BE2C (cell line): Measurements from ENCODE around the gene TP53I11.

Source experiments
- DNase-seq: peaks from one replicate; pipeline ENCODE4 v3.0.0-alpha.2; 2020
- H3K27me3 ChIP-seq: fragments of 250-450 bp; sonication (Bioruptor Pico); 2 replicates; pipeline ENCODE4 v1.5.1; 2020; ENCODE audit warnings: mild to moderate bottlenecking
- H3K36me3 ChIP-seq: fragments of 250-450 bp; sonication (Bioruptor Pico); 2 replicates; pipeline ENCODE4 v1.5.1; 2020; ENCODE audit warnings: mild to moderate bottlenecking
- H3K4me1 ChIP-seq: fragments of 250-450 bp; sonication (Bioruptor Pico); 2 replicates; pipeline ENCODE4 v1.5.1; 2020
- H3K4me3 ChIP-seq: 2 replicates; pipeline ENCODE4 v1.5.1; 2011; ENCODE audit warnings: low read depth, low read length
- H3K9me3 ChIP-seq: fragments of 250-450 bp; sonication (Bioruptor Pico); 2 replicates; pipeline ENCODE4 v1.5.1; 2020
- CTCF ChIP-seq: IDR thresholded peaks from 2 replicates; pipeline ENCODE4 v1.5.1; 2012; ENCODE audit warnings: mild to moderate bottlenecking, low read depth, low read length

The TP53I11 gene

GRCh38 chr11:44988981-44989635, 38.4 kb upstream of the TP53I11 start:
- Histone ChIP-seq H3K9me3 (no peaks in the 10 kb centered on the region), H3K27me3 (no peaks in the 10 kb centered on the region), H3K4me1 (no peaks in the 10 kb centered on the region), H3K36me3 (no peaks in the 10 kb centered on the region), H3K4me3 (no peak overlapping the region)
- TF ChIP-seq CTCF: no peak
- no peak for DNase-seq

GRCh38 chr11:44988111-44988510, 37.4 kb upstream of the TP53I11 start:
- Histone ChIP-seq H3K9me3 (no peaks in the 10 kb centered on the region), H3K36me3 (no peaks in the 10 kb centered on the region), H3K4me3 (no peak overlapping the region), H3K4me1 (no peaks in the 10 kb centered on the region), H3K27me3 (no peaks in the 10 kb centered on the region)
- DNase-seq: no peak
- TF ChIP-seq CTCF: no peak

- no peaks in the 10 kb centered on the region for H3K36me3 ChIP-seq
- H3K9me3 ChIP-seq: no peaks in the 10 kb centered on the region
- TF ChIP-seq CTCF: no peak
- H3K4me3 ChIP-seq: no peak overlapping the region
- H3K27me3 ChIP-seq: no peaks in the 10 kb centered on the region
- no peak for DNase-seq
- H3K4me1 ChIP-seq: no peaks in the 10 kb centered on the region
Observed at GRCh38 chr11:44987506-44987905, 36.8 kb upstream of the TP53I11 start.

- Histone ChIP-seq H3K9me3 (no peaks in the 10 kb centered on the region), H3K27me3 (no peaks in the 10 kb centered on the region), H3K36me3 (no peaks in the 10 kb centered on the region), H3K4me1 (no peaks in the 10 kb centered on the region), H3K4me3 (no peak overlapping the region)
- DNase-seq: no peak
- no peak for TF ChIP-seq CTCF
Observed at GRCh38 chr11:44986315-44986714, 35.6 kb upstream of the TP53I11 start.

- Histone ChIP-seq H3K4me1 (no peaks in the 10 kb centered on the region), H3K27me3 (no peaks in the 10 kb centered on the region), H3K4me3 (no peak overlapping the region), H3K36me3 (no peaks in the 10 kb centered on the region), H3K9me3 (no peaks in the 10 kb centered on the region)
- no peak for DNase-seq
- TF ChIP-seq CTCF: no peak
Observed at GRCh38 chr11:44985721-44986120, 35.0 kb upstream of the TP53I11 start.

GRCh38 chr11:44983786-44984185, 33.1 kb upstream of the TP53I11 start:
- no peak for TF ChIP-seq CTCF
- no peak for DNase-seq
- Histone ChIP-seq H3K4me3 (no peak overlapping the region), H3K27me3 (no peaks in the 10 kb centered on the region), H3K36me3 (no peaks in the 10 kb centered on the region), H3K9me3 (no peaks in the 10 kb centered on the region), H3K4me1 (no peaks in the 10 kb centered on the region)
